Neural crest cell (in vitro differentiated cells): ENCODE data around the gene NLGN1. TPM values are rescaled to one million over a fixed set of nuclear protein-coding genes. Genes with fewer than 3 reads are reported as not detected.

Source experiments
- DNase-seq: peaks from one replicate; pipeline ENCODE4 v3.0.0; 2021; ENCODE audit warnings: low read depth, mixed read lengths, low spot score
- H3K27ac Mint-ChIP-seq: one replicate; pipeline ENCODE4 v1.8.0; 2021; ENCODE audit warnings: mild to moderate bottlenecking, mixed read lengths; ENCODE audit not compliant: unreplicated experiment
- H3K27me3 Mint-ChIP-seq: 2 replicates; pipeline ENCODE4 v1.8.0; 2021; ENCODE audit warnings: low read depth, mild to moderate bottlenecking, mixed read lengths
- H3K36me3 Mint-ChIP-seq: 2 replicates; pipeline ENCODE4 v1.8.0; 2021; ENCODE audit warnings: low read depth, mild to moderate bottlenecking, mixed read lengths
- H3K4me1 Mint-ChIP-seq: 2 replicates; pipeline ENCODE4 v1.8.0; 2021; ENCODE audit warnings: mixed read lengths
- H3K4me3 Mint-ChIP-seq: one replicate; pipeline ENCODE4 v1.8.0; 2021; ENCODE audit warnings: mild to moderate bottlenecking, mixed read lengths
- H3K9me3 Mint-ChIP-seq: 2 replicates; pipeline ENCODE4 v1.8.0; 2021; ENCODE audit warnings: mixed read lengths
- CTCF ChIP-seq: fragments of 200-600 bp; sonication (generic); conservative IDR thresholded peaks from 2 replicates; pipeline ENCODE4 v1.5.0; 2021; ENCODE audit warnings: antibody characterized with exemption, mild to moderate bottlenecking
- total RNA-seq: library from RNA; stranded (reverse); gene quantifications from 2 replicates; pipeline ENCODE4 v1.2.1, GENCODE V29; 2021

The NLGN1 gene
- total RNA-seq, 1 donor from 2014 or later = 20.0 TPM

GRCh38 chr3:173938159-173938558, 540.6 kb downstream of the NLGN1 start:
- Mint-ChIP-seq H3K27ac (peak overlapping the region; percentile 19), H3K27me3 (no peaks in the 10 kb centered on the region), H3K9me3 (peaks cover 4% of the 10 kb centered on the region), H3K4me1 (peaks cover 15% of the 10 kb centered on the region), H3K36me3 (no peaks in the 10 kb centered on the region), H3K4me3 (no peak overlapping the region)
- TF ChIP-seq CTCF = no peak
- no peak for DNase-seq

- Mint-ChIP-seq H3K36me3 (no peaks in the 10 kb centered on the region), H3K27me3 (no peaks in the 10 kb centered on the region), H3K9me3 (peaks cover 4% of the 10 kb centered on the region), H3K4me3 (no peak overlapping the region), H3K4me1 (peaks cover 11% of the 10 kb centered on the region), H3K27ac (peak overlapping the region; percentile 19)
- DNase-seq = no peak
- TF ChIP-seq CTCF = no peak
Observed at GRCh38 chr3:173938616-173939015, 541.1 kb downstream of the NLGN1 start.

- no peak for TF ChIP-seq CTCF
- Mint-ChIP-seq H3K36me3 (no peaks in the 10 kb centered on the region), H3K9me3 (peaks cover 4% of the 10 kb centered on the region), H3K27me3 (no peaks in the 10 kb centered on the region), H3K4me3 (no peak overlapping the region), H3K27ac (no peak overlapping the region), H3K4me1 (peaks cover 10% of the 10 kb centered on the region)
- no peak for DNase-seq
Observed at GRCh38 chr3:173939331-173939730, 541.8 kb downstream of the NLGN1 start.

- H3K36me3 Mint-ChIP-seq = no peaks in the 10 kb centered on the region
- TF ChIP-seq CTCF = no peak
- peaks cover 12% of the 10 kb centered on the region for H3K4me1 Mint-ChIP-seq
- no peak for DNase-seq
- no peaks in the 10 kb centered on the region for H3K27me3 Mint-ChIP-seq
- no peak overlapping the region for H3K27ac Mint-ChIP-seq
- no peak overlapping the region for H3K4me3 Mint-ChIP-seq
- peaks cover under 1% of the 10 kb centered on the region for H3K9me3 Mint-ChIP-seq
Observed at GRCh38 chr3:173943264-173943663, 545.7 kb downstream of the NLGN1 start.

GRCh38 chr3:173945170-173945569, 547.6 kb downstream of the NLGN1 start:
- Mint-ChIP-seq H3K4me3 (no peak overlapping the region), H3K4me1 (peaks cover 6% of the 10 kb centered on the region), H3K9me3 (no peaks in the 10 kb centered on the region), H3K27ac (no peak overlapping the region), H3K27me3 (no peaks in the 10 kb centered on the region), H3K36me3 (no peaks in the 10 kb centered on the region)
- no peak for TF ChIP-seq CTCF
- no peak for DNase-seq

- Mint-ChIP-seq H3K4me1 (peaks cover 6% of the 10 kb centered on the region), H3K4me3 (no peak overlapping the region), H3K9me3 (no peaks in the 10 kb centered on the region), H3K27me3 (no peaks in the 10 kb centered on the region), H3K36me3 (no peaks in the 10 kb centered on the region), H3K27ac (no peak overlapping the region)
- no peak for TF ChIP-seq CTCF
- DNase-seq = no peak
Observed at GRCh38 chr3:173945806-173946205, 548.3 kb downstream of the NLGN1 start.
